Immature natural killer cell (primary cell): ENCODE measurements around the gene BACH2. TPM values are rescaled to one million over a fixed set of nuclear protein-coding genes. Genes with fewer than 3 reads are reported as not detected.

ENCODE experiments used
- DNase-seq, 3 donors: peaks; one replicate each; pipeline ENCODE4 v3.0.0; 2022; ENCODE audit warnings: mixed read lengths in 1 of 3
- H3K27ac Mint-ChIP-seq, 6 donors: one replicate each; pipeline ENCODE4 v1.8.0; 2020; ENCODE audit warnings: mixed read lengths in 6 of 6, mild to moderate bottlenecking in 5 of 6, inconsistent platforms in 4 of 6, moderate library complexity in 3 of 6
- H3K27me3 Mint-ChIP-seq, 3 donors: one replicate each; pipeline ENCODE4 v1.8.0; 2020 to 2021; ENCODE audit warnings: low read depth in 3 of 3, mild to moderate bottlenecking in 3 of 3, mixed read lengths in 3 of 3, moderate library complexity in 3 of 3, inconsistent platforms in 1 of 3
- H3K36me3 Mint-ChIP-seq, 3 donors: one replicate each; pipeline ENCODE4 v1.8.0; 2020; ENCODE audit warnings: mixed read lengths in 3 of 3, inconsistent platforms in 2 of 3, mild to moderate bottlenecking in 2 of 3
- H3K4me1 Mint-ChIP-seq, 2 donors: one replicate each; pipeline ENCODE4 v1.8.0; 2020; ENCODE audit warnings: inconsistent platforms in 2 of 2, mild to moderate bottlenecking in 2 of 2, mixed read lengths in 2 of 2, moderate library complexity in 1 of 2
- H3K4me3 Mint-ChIP-seq, 5 donors: one replicate each; pipeline ENCODE4 v1.8.0; 2020; ENCODE audit warnings: mild to moderate bottlenecking in 5 of 5, mixed read lengths in 5 of 5, inconsistent platforms in 3 of 5, moderate library complexity in 3 of 5
- H3K9me3 Mint-ChIP-seq, 6 donors: one replicate each; pipeline ENCODE4 v1.8.0; 2020; ENCODE audit warnings: mild to moderate bottlenecking in 6 of 6, mixed read lengths in 6 of 6, inconsistent platforms in 4 of 6, moderate library complexity in 3 of 6
- polyA plus RNA-seq, 3 donors: library from polyadenylated mRNA; unstranded; fragments of 300-500 nt; fragmentation: Illumina TruSeq; gene quantifications; one replicate each; pipeline ENCODE4 v1.2.3, GENCODE V29; 2021

Gene BACH2
- polyA plus RNA-seq, 3 donors from 2014 or later, result 2.3 to 8.1 (median 8.0) TPM

DNA sequence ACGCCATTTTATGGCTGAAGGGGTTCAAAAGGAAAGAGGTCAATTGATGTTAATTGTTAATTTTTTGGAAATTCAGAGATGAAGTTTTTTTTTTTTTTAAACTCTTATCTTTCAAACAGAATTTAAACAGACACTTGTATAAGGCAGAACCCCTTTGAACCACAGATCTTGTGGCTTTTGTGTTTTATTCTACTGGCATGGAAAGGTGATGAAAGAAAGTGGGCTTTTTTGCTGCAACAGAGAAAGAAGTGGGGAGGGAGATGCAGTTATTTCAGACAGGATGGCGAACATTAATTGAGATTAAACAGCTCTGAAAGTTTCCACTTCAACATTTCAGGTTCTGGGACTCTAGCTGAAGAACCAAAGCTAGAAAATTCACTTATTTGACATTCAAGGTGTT lies 201.5 kb downstream of the BACH2 start:
- DNase-seq, result no peak
- H3K4me3 Mint-ChIP-seq, result no peak overlapping the region
- H3K27ac Mint-ChIP-seq, result peak overlapping the region in 1 of 6 donors; percentile 12
- H3K36me3 Mint-ChIP-seq, result no peaks in the 10 kb centered on the region
- H3K27me3 Mint-ChIP-seq, result peaks cover 0 to 5% (median 0%) of the 10 kb centered on the region in 3 donors
- H3K9me3 Mint-ChIP-seq, result no peaks in the 10 kb centered on the region
- peaks cover 12 to 29% of the 10 kb centered on the region in 2 donors for H3K4me1 Mint-ChIP-seq

- Mint-ChIP-seq H3K4me3 (no peak overlapping the region), H3K36me3 (no peaks in the 10 kb centered on the region), H3K9me3 (no peaks in the 10 kb centered on the region), H3K27me3 (no peaks in the 10 kb centered on the region), H3K4me1 (peaks cover 12 to 28% of the 10 kb centered on the region in 2 donors), H3K27ac (no peak overlapping the region)
- no peak for DNase-seq
These were observed 203.0 kb downstream of the BACH2 start for GRCh38 chr6:90093558-90094073.

DNA sequence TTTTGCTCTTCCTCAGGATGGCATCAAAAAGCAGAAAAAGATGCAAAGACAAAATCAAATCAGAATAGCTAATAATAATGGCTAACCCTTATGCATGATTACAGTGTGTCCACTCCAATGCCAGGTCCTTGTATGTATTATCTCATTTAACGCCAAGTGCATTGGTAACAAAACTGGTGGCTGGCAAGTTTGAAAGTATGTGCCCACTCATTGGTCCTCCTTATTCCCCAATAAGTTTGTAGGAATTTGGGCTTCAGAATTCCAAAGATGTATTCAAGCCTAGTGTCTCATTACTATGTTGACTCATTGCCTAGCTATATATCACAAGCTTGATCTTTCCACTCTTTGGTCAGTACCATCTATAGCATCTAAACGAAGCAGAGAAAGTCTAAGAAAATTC lies 205.8 kb downstream of the BACH2 start:
- no peak overlapping the region for H3K4me3 Mint-ChIP-seq
- H3K27ac Mint-ChIP-seq, result no peak overlapping the region
- H3K36me3 Mint-ChIP-seq, result no peaks in the 10 kb centered on the region
- no peak for DNase-seq
- H3K27me3 Mint-ChIP-seq, result no peaks in the 10 kb centered on the region
- peaks cover 0 to 10% of the 10 kb centered on the region in 2 donors for H3K4me1 Mint-ChIP-seq
- no peaks in the 10 kb centered on the region for H3K9me3 Mint-ChIP-seq

DNA sequence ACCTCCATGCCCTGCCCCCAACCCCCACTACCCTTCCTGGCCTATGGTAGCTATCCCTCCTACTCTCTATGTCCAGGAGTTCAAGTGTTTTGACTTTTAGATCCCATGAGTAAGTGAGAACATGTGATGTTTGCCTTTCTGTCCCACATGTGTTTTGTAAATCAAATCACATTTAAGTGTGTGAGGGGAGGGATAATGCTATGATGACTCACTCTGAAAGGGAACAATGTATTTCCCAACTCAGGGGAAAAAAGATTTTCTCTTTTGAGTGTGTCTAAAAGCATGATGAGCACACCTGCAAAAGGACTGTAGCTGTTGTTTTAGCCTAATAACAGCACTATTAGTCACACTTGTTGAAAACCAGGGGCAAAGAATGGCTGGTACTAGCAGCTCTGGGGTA lies 208.6 kb downstream of the BACH2 start:
- no peak for DNase-seq
- peaks cover 20 to 24% of the 10 kb centered on the region in 2 donors for H3K4me1 Mint-ChIP-seq

GRCh38 chr6:90087106-90087833 lies 209.4 kb downstream of the BACH2 start:
- Mint-ChIP-seq H3K4me3 (no peak overlapping the region), H3K36me3 (no peaks in the 10 kb centered on the region), H3K27ac (peak overlapping the region in 1 of 6 donors; percentile 32), H3K27me3 (peaks cover 0 to 3% (median 2%) of the 10 kb centered on the region in 3 donors), H3K9me3 (no peaks in the 10 kb centered on the region), H3K4me1 (peaks cover 26 to 31% of the 10 kb centered on the region in 2 donors)
- no peak for DNase-seq

More for the DNA sequence above, 208.6 kb downstream of the BACH2 start:
- Mint-ChIP-seq H3K27me3 (peaks cover 0 to 3% (median 2%) of the 10 kb centered on the region in 3 donors), H3K36me3 (no peaks in the 10 kb centered on the region), H3K27ac (no peak overlapping the region), H3K9me3 (no peaks in the 10 kb centered on the region), H3K4me3 (no peak overlapping the region)

GRCh38 chr6:90086517-90086916 lies 210.1 kb downstream of the BACH2 start:
- no peak overlapping the region for H3K4me3 Mint-ChIP-seq
- peak overlapping the region in 2 of 6 donors; percentile 27 to 69 for H3K27ac Mint-ChIP-seq

DNA sequence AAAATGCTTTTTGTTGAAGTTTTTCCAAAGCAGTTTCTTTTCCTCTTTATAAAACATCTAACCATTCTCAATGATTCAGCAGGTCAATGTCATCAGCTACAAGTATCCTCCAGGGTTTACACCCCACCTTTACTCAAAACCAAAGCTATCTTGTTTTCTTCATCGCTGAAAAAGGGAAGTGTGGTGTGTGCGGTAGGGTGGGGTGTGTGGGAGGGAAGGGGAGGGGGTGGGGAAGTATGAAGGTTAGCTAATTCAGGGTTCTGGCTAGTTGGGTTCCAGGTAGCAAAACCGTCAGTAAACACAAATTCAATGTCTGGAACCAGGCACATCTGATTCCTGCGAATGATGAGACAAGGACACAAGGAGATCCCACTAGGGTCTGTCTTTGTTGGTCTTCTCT lies 212.8 kb downstream of the BACH2 start:
- peak; percentile 41 to 49 (median 48) for DNase-seq
- Mint-ChIP-seq H3K4me1 (peaks cover 58 to 65% of the 10 kb centered on the region in 2 donors), H3K36me3 (no peaks in the 10 kb centered on the region), H3K4me3 (peak overlapping the region; percentile 57 to 79 (median 64)), H3K27ac (peak overlapping the region; percentile 18 to 85 (median 49)), H3K27me3 (peaks cover 2 to 16% (median 8%) of the 10 kb centered on the region in 3 donors), H3K9me3 (no peaks in the 10 kb centered on the region)

More at GRCh38 chr6:90086517-90086916, 210.1 kb downstream of the BACH2 start:
- no peak for DNase-seq
- Mint-ChIP-seq H3K27me3 (peaks cover 0 to 3% (median 2%) of the 10 kb centered on the region in 3 donors), H3K9me3 (no peaks in the 10 kb centered on the region), H3K36me3 (no peaks in the 10 kb centered on the region), H3K4me1 (peaks cover 32 to 39% of the 10 kb centered on the region in 2 donors)

GRCh38 chr6:90082847-90083246 lies 213.8 kb downstream of the BACH2 start:
- no peak for DNase-seq
- peak overlapping the region in 3 of 5 donors; percentile 12 to 34 (median 16) for H3K4me3 Mint-ChIP-seq

GRCh38 chr6:90080876-90081481 lies 215.7 kb downstream of the BACH2 start:
- Mint-ChIP-seq H3K36me3 (no peaks in the 10 kb centered on the region), H3K27ac (peak overlapping the region; percentile 94 to 98 (median 96)), H3K9me3 (no peaks in the 10 kb centered on the region), H3K4me1 (peaks cover 81 to 94% of the 10 kb centered on the region in 2 donors), H3K4me3 (peak overlapping the region; percentile 90 to 98 (median 93)), H3K27me3 (peaks cover 2 to 16% (median 8%) of the 10 kb centered on the region in 3 donors)
- peak; percentile 75 to 77 (median 75) for DNase-seq

More at GRCh38 chr6:90082847-90083246, 213.8 kb downstream of the BACH2 start:
- Mint-ChIP-seq H3K9me3 (no peaks in the 10 kb centered on the region), H3K36me3 (no peaks in the 10 kb centered on the region), H3K27me3 (peaks cover 2 to 16% (median 8%) of the 10 kb centered on the region in 3 donors), H3K4me1 (peaks cover 69 to 76% of the 10 kb centered on the region in 2 donors), H3K27ac (peak overlapping the region in 4 of 6 donors; percentile 12 to 94 (median 58))

GRCh38 chr6:90079560-90080490 lies 216.8 kb downstream of the BACH2 start:
- peak overlapping the region; percentile 90 to 98 (median 93) for H3K4me3 Mint-ChIP-seq
- H3K27me3 Mint-ChIP-seq, result peaks cover 2 to 15% (median 10%) of the 10 kb centered on the region in 3 donors
- peak overlapping the region; percentile 94 to 98 (median 96) for H3K27ac Mint-ChIP-seq
- DNase-seq, result peak; percentile 46 to 54 (median 47)
- no peaks in the 10 kb centered on the region for H3K9me3 Mint-ChIP-seq
- H3K36me3 Mint-ChIP-seq, result no peaks in the 10 kb centered on the region
- peaks cover 77 to 93% of the 10 kb centered on the region in 2 donors for H3K4me1 Mint-ChIP-seq

DNA sequence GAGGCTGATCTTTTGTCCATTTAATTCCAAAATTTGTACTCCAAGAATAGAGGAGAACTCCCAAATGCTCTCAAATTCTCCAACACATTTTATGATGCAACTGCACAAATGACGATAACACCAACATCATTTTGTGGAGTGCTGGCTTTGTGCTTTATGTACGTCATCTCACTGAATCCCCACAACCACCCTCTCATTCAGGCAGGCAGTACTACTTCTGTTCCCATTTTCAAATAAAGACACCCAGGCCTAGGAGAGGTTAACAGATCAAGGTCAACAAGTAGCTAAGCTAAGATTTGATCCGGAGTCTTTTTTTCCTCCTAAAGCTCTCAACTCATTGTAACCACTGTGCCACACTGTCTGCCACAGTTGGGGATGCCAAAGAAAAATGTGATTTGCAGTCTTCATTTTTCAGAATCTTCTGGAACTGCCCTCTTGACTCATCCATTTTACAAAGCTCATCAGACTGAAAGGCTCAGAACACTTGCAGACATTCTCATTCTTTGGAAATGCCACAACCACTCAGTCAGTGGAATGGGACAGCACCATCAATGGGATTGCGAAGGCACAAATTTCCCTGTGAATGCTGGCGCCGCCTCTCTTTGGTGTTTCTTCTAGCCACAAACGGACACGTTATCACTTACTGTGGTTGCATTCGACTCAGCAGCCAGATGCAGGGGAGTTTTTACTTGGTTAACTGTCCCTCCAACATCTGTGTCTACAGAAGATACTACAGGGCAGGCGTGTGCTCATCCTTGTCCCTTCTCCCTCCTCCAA lies 217.9 kb downstream of the BACH2 start:
- H3K4me1 Mint-ChIP-seq, result peaks cover 67 to 90% of the 10 kb centered on the region in 2 donors
- H3K9me3 Mint-ChIP-seq, result no peaks in the 10 kb centered on the region
- peak in 2 of 3 donors; percentile 24 to 41 for DNase-seq
- H3K27me3 Mint-ChIP-seq, result peaks cover 2 to 15% (median 8%) of the 10 kb centered on the region in 3 donors
- peak overlapping the region; percentile 94 to 98 (median 96) for H3K27ac Mint-ChIP-seq
- H3K4me3 Mint-ChIP-seq, result peak overlapping the region; percentile 90 to 98 (median 93)
- no peaks in the 10 kb centered on the region for H3K36me3 Mint-ChIP-seq

DNA sequence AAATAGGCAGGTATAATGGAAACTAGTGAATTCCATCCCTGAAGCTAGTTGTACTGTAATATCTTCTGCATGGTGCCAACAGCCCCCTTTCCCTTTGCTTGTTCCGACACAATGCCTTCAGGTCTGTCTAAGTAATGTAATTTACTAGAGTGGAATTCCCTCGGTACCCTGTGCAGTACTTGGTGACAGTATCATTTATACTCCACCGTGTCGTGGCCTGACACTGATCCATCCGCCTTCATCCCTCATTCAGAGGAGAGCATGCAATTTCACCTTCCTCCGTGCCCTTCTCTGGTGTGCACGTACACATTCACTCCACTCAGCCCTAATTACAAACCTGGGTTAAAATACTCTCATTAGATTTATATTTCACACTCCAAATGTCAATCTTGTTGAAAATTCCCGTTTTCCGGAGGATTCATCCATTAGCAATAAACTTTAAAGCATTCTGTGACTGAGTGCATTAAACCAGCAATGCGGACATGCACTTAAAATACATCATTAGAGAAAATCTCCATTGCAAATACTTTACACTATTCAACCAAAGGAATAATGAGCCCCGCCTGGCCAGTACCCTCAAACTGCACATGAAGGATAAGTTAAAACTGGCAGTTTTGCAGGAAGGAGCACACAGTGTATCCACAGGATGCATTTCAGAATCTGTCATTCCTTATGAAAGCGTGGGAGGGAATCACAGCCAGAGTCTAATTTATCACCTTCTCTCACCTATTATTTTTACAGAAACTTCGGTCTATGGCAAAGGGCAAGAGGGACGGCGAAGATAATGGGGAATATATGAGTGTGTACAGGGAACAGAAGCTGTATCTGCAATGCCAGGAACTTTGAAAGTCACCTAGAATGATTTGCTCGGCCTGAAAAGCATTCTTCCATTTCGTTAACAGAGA lies 219.9 kb downstream of the BACH2 start:
- Mint-ChIP-seq H3K36me3 (peaks cover 0 to 3% (median 0%) of the 10 kb centered on the region in 3 donors), H3K27me3 (peaks cover 2 to 15% (median 8%) of the 10 kb centered on the region in 3 donors), H3K9me3 (no peaks in the 10 kb centered on the region), H3K27ac (peak overlapping the region in 1 of 6 donors; percentile 42), H3K4me3 (no peak overlapping the region), H3K4me1 (peaks cover 65 to 90% of the 10 kb centered on the region in 2 donors)
- no peak for DNase-seq
